PC-9 (cell line): Measurements from ENCODE around the gene ZNHIT2. TPM values are rescaled to one million over a fixed set of nuclear protein-coding genes. Genes with fewer than 3 reads are reported as not detected.

Experiments used
- BruUV-seq: library from RNA; stranded (reverse); fragments of 400-500 nt; replicated peaks from 2 replicates; lab custom pipeline; 2021; lab: Mats Ljungman, UMichigan
- CTCF ChIA-PET: fragments of 300-600 bp; sonication (Branson Sonifier 250); formaldehyde crosslinking; loops from one replicate; lab custom pipeline; 2022; ENCODE audit warnings: antibody characterized with exemption; lab: Charles Lee
- POLR2A ChIA-PET: fragments of 300-600 bp; sonication (Branson Sonifier 250); formaldehyde crosslinking; loops from one replicate; lab custom pipeline; 2022; ENCODE audit warnings: antibody characterized with exemption; ENCODE audit not compliant: unreplicated experiment; lab: Charles Lee
- DNase-seq, 2 experiments: peaks; one replicate each; pipeline versions ENCODE4 v3.0.0 to v3.0.0-alpha.2; 2015 to 2022; ENCODE audit warnings: mixed read lengths in 1 of 2
- H2AFZ ChIP-seq: fragments of 200-600 bp; sonication (generic); 2 replicates; pipeline ENCODE4 v1.8.1; 2017; ENCODE audit warnings: antibody characterized with exemption
- H3F3A ChIP-seq: fragments of 200-600 bp; sonication (generic); 2 replicates; pipeline ENCODE4 v1.8.1; 2017; ENCODE audit warnings: antibody characterized with exemption, mild to moderate bottlenecking, low read depth; ENCODE audit not compliant: insufficient read depth
- H3K27ac ChIP-seq: fragments of 200-600 bp; sonication (generic); 2 replicates; pipeline ENCODE4 v1.6.1; 2016; ENCODE audit warnings: mixed run types
- H3K27me3 ChIP-seq: fragments of 200-600 bp; sonication (generic); 2 replicates; pipeline ENCODE4 v1.6.1; 2016; ENCODE audit warnings: low read depth, mixed run types; ENCODE audit not compliant: insufficient read depth
- H3K36me3 ChIP-seq: fragments of 200-600 bp; sonication (generic); 2 replicates; pipeline ENCODE4 v1.6.1; 2016; ENCODE audit warnings: low read depth, mixed run types
- H3K4me1 ChIP-seq: fragments of 200-600 bp; sonication (generic); replicated peaks from 2 replicates; pipeline ENCODE4 v1.6.1; 2016; ENCODE audit warnings: mixed run types; ENCODE audit not compliant: insufficient read depth
- H3K4me2 ChIP-seq: fragments of 200-600 bp; sonication (generic); 2 replicates; pipeline ENCODE4 v1.6.1; 2017; ENCODE audit warnings: mixed run types
- H3K4me3 ChIP-seq: fragments of 200-600 bp; sonication (generic); 2 replicates; pipeline ENCODE4 v1.6.1; 2016; ENCODE audit warnings: mixed run types
- H3K79me2 ChIP-seq: fragments of 200-600 bp; sonication (generic); 2 replicates; pipeline ENCODE4 v1.6.1; 2017; ENCODE audit warnings: low read depth, mixed run types
- H3K9me2 ChIP-seq: fragments of 200-600 bp; sonication (generic); 2 replicates; pipeline ENCODE4 v1.8.1; 2017; ENCODE audit warnings: mild to moderate bottlenecking; ENCODE audit not compliant: insufficient read depth
- H3K9me3 ChIP-seq: fragments of 200-600 bp; sonication (generic); 2 replicates; pipeline ENCODE4 v1.8.1; 2016; ENCODE audit warnings: low read depth; ENCODE audit not compliant: insufficient read depth
- H4K20me1 ChIP-seq: fragments of 200-600 bp; sonication (generic); 2 replicates; pipeline ENCODE4 v1.8.1; 2017; ENCODE audit not compliant: insufficient read depth
- CTCF ChIP-seq: fragments of 200-600 bp; sonication (generic); conservative IDR thresholded peaks from 2 replicates; pipeline ENCODE4 v1.6.1; 2017; ENCODE audit warnings: mixed run types, antibody characterized with exemption, mild to moderate bottlenecking, moderate library complexity
- EZH2 ChIP-seq: fragments of 200-600 bp; sonication (generic); IDR thresholded peaks from 2 replicates; pipeline ENCODE4 v1.8.0; 2017; ENCODE audit warnings: antibody characterized with exemption, low read depth
- intact Hi-C: fragments of 100-400 bp; cut with micrococcal nuclease; formaldehyde crosslinking; loops from one replicate; pipeline ENCODE4 v1.10.0; 2022; ENCODE audit not compliant: unreplicated experiment
- total RNA-seq: library from RNA; stranded (reverse); gene quantifications from 2 replicates; pipeline ENCODE4 v1.2.3, GENCODE V29; 2021

The ZNHIT2 gene
- total RNA-seq, 1 experiment from 2014 or later = 13.7 TPM

GRCh38 chr11:65124480-65125196 is 7.1 kb upstream of the ZNHIT2 start:
- DNase-seq = no peak
- Histone ChIP-seq H3K4me1 (peaks cover 30% of the 10 kb centered on the region), H3K9me3 (no peaks in the 10 kb centered on the region), H3K4me3 (no peak overlapping the region), H3K79me2 (peaks cover 50% of the 10 kb centered on the region), H2AFZ (no peak overlapping the region), H3K27ac (no peak overlapping the region), H4K20me1 (peaks cover 16% of the 10 kb centered on the region; the same call in 1 of the 2 replicates), H3K9me2 (no peaks in the 10 kb centered on the region), H3F3A (peaks cover 75% of the 10 kb centered on the region), H3K27me3 (no peaks in the 10 kb centered on the region), H3K4me2 (0 out of 2 replicates have a peak overlapping the region, but pooled peaks have one; percentile 90), H3K36me3 (peaks cover 52% of the 10 kb centered on the region)
- no TSS peak for BruUV-seq
- intact Hi-C loops = no loop called here
- TF ChIP-seq CTCF (no peak), EZH2 (no peak)
- CTCF ChIA-PET = no interaction called here
- POLR2A ChIA-PET = interaction anchor here (0.6 kb wide), 2 partner anchors 309 to 353 kb away, joined by 3 to 4 read pairs; no protein-coding TSS in a partner anchor

- TF ChIP-seq EZH2 (no peak), CTCF (no peak)
- TSS peak; percentile 55 for BruUV-seq
- no peaks in the 10 kb centered on the region for H3K9me2 ChIP-seq
- peaks cover 54% of the 10 kb centered on the region for H3K79me2 ChIP-seq
- peak within 1 kb of the TSS; percentile 77 for H2AFZ ChIP-seq
- intact Hi-C loops = loop anchor here (1.0 kb wide), 1 partner anchor 61 kb away; no protein-coding TSS in a partner anchor
- POLR2A ChIA-PET = interaction anchor here (0.5 to 1.1 kb wide), 13 partner anchors 10 to 1319 kb away, joined by 3 to 10 read pairs (median 3); partner anchors contain the start of gene CAPN1
- peak within 1 kb of the TSS; percentile 85 for H3K27ac ChIP-seq
- peak within 1 kb of the TSS; percentile 92 for H3K4me3 ChIP-seq
- peak within 1 kb of the TSS; percentile 90 for H3K4me2 ChIP-seq
- peaks cover 75% of the 10 kb centered on the region for H3F3A ChIP-seq
- no peaks in the 10 kb centered on the region for H3K27me3 ChIP-seq
- H4K20me1 ChIP-seq = peaks cover 12% of the 10 kb centered on the region; the same call in 1 of the 2 replicates
- peaks cover 30% of the 10 kb centered on the region for H3K4me1 ChIP-seq
- CTCF ChIA-PET = interaction anchor here (0.5 to 0.9 kb wide), 4 partner anchors 13 to 1190 kb away, joined by 3 to 9 read pairs (median 6); partner anchors contain the start of gene SF1
- DNase-seq = peak; percentile 96 to 99
- peaks cover 35% of the 10 kb centered on the region for H3K36me3 ChIP-seq
- no peaks in the 10 kb centered on the region for H3K9me3 ChIP-seq
Observed at GRCh38 chr11:65121865-65122696, 4.6 kb upstream of the ZNHIT2 start, which contains the start of the genes FAU and MRPL49. FAU (minus strand) TSS chr11:65122134; CDS start chr11:65121813, 321 bp downstream. MRPL49 (plus strand) TSS chr11:65122321; CDS start chr11:65122347, 26 bp downstream.

GRCh38 chr11:65121447-65121864 is 4.0 kb upstream of the ZNHIT2 start:
- no peak for DNase-seq
- Histone ChIP-seq H3K27me3 (no peaks in the 10 kb centered on the region), H3K36me3 (peaks cover 32% of the 10 kb centered on the region), H3K4me2 (peak overlapping the region; percentile 89), H3K9me2 (no peaks in the 10 kb centered on the region), H3K27ac (peak overlapping the region; percentile 85), H3K4me1 (peaks cover 32% of the 10 kb centered on the region), H3F3A (peaks cover 75% of the 10 kb centered on the region), H3K4me3 (peak overlapping the region; percentile 92), H3K9me3 (no peaks in the 10 kb centered on the region), H3K79me2 (peaks cover 60% of the 10 kb centered on the region), H2AFZ (peak overlapping the region; percentile 70), H4K20me1 (peaks cover 10% of the 10 kb centered on the region; the same call in 1 of the 2 replicates)
- intact Hi-C loops = no loop called here
- TSS peak; percentile 55 for BruUV-seq
- no peak for TF ChIP-seq CTCF
- no peak for TF ChIP-seq EZH2
- POLR2A ChIA-PET = interaction anchor here (0.5 to 1.1 kb wide), 7 partner anchors 9 to 195 kb away, joined by 3 to 11 read pairs (median 5); partner anchors contain the start of gene CAPN1
- CTCF ChIA-PET = no interaction called here
